GM13976 (cell line): ENCODE results near the gene ARHGAP26.

Experiments used
- DNase-seq: peaks from one replicate; pipeline ENCODE4 v3.0.0; 2012; ENCODE audit warnings: low spot score
- CTCF ChIP-seq: IDR thresholded peaks from 2 replicates; pipeline ENCODE4 v1.5.1; 2012; ENCODE audit warnings: borderline replicate concordance, mild to moderate bottlenecking; ENCODE audit not compliant: insufficient read depth; ENCODE audit errors: extremely low read depth, missing control alignments, control extremely low read depth
- in situ Hi-C: fragments of 300-500 bp; cut with MboI; formaldehyde crosslinking; loops from one replicate; pipeline ENCODE4 v1.12.0; 2022; ENCODE audit warnings: low sequenced_read_pairs, mixed read lengths, inconsistent platforms; ENCODE audit not compliant: unreplicated experiment

ARHGAP26 gene, protein sequence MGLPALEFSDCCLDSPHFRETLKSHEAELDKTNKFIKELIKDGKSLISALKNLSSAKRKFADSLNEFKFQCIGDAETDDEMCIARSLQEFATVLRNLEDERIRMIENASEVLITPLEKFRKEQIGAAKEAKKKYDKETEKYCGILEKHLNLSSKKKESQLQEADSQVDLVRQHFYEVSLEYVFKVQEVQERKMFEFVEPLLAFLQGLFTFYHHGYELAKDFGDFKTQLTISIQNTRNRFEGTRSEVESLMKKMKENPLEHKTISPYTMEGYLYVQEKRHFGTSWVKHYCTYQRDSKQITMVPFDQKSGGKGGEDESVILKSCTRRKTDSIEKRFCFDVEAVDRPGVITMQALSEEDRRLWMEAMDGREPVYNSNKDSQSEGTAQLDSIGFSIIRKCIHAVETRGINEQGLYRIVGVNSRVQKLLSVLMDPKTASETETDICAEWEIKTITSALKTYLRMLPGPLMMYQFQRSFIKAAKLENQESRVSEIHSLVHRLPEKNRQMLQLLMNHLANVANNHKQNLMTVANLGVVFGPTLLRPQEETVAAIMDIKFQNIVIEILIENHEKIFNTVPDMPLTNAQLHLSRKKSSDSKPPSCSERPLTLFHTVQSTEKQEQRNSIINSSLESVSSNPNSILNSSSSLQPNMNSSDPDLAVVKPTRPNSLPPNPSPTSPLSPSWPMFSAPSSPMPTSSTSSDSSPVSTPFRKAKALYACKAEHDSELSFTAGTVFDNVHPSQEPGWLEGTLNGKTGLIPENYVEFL

DNA sequence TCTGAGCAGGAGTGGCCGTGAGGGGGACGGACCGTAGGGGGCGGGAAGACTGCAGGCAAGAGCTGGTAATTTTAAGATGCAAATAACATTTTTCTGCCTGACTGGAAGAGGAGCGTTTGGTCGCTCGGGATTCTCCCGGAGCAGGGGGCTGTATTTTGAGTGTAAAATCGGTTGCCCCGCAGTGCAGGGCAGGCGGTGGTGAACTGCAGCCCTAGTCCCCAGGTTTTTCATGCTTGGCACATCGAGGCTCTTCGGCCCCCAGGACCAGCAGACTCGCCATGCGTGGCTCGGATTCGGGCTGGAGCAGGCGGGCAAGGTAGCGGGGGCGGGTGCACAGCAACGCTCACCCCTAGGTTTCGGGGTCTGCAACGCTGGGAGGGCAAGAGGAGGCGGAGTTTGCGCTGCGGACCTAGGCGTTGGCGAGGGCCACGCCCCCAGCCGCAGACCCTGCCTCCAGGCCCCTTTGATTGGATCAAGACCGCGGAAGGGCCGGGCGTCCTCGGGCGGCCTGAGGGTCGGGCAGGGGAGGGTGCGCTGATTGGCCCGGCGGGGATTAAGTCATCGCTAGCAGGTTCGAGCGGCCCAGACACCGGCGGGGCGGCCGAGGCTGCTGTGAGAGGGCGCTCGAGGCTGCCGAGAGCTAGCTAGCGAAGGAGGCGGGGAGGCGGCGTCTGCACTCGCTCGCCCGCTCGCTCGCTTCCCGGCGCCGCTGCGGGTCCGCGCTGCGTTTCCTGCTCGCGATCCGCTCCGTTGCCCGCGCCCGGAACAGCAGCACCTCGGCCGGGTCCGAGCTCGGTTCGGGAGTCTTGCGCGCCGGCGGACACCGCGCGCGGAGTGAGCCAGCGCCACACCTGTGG lies at the start of gene ARHGAP26:
Gene ARHGAP26 (plus strand): TSS at position 585 of the 857 bp plus-strand sequence. CDS start 385 bp downstream, outside the sequence.
- peak; percentile 95 for DNase-seq
- in situ Hi-C loops = no loop called here
- peak; percentile 15 for TF ChIP-seq CTCF

DNA sequence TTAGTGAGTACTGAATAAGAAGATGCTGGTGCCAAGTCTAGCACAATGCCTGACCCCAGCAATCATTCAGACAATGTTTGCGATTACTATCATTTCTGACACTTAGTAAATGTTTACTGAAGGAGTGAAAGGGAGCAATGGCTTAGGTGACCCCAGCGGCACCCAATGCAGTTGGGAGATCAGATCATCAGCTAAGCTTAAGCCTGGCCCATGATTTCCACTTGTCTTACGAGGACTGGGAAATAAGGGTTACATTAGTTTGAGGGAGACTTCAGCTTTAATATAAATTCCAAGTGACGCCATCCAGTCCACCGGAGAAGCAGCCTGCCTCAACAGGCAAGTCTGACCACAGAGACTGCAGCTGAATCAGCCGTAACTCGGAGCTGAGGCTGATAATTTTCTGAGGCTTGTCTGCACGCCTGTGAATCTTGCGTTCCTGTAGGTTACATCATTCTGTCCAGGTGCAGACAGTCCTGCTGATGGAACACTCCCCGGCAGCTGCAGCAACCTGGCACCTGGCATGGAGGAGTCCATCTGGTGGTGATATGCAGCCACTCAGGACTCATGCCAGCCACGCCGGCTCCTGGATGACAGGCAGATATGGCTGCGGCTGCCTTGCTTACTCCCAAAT lies 49.4 kb upstream of the ARHGAP26 start:
- DNase-seq = no peak
- in situ Hi-C loops = loop anchor here (10.0 kb wide), 1 partner anchor 154 kb away; no protein-coding TSS in a partner anchor
- no peak for TF ChIP-seq CTCF

DNA sequence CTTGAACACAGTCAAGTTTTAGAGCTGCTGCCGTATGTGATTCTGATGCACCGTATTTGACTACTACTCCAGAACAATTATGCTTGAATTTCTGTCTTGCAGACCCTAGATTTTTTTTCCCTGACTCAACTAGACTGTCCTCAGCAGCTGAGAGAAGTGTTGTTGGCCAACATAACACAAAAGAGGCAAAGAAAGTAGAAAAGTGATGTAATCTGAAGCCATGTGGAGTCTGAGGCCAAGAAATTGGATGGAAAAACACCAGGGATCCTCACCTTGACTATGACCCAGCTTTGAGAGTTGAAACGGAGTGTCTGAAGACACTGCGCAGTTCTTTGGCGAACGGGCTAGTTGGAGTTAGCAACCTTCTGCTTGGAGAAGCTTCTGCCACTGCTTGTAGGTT lies 48.0 kb upstream of the ARHGAP26 start:
- DNase-seq = no peak
- no peak for TF ChIP-seq CTCF
- in situ Hi-C loops = loop anchor here (10.0 kb wide), 1 partner anchor 153 kb away; no protein-coding TSS in a partner anchor

DNA sequence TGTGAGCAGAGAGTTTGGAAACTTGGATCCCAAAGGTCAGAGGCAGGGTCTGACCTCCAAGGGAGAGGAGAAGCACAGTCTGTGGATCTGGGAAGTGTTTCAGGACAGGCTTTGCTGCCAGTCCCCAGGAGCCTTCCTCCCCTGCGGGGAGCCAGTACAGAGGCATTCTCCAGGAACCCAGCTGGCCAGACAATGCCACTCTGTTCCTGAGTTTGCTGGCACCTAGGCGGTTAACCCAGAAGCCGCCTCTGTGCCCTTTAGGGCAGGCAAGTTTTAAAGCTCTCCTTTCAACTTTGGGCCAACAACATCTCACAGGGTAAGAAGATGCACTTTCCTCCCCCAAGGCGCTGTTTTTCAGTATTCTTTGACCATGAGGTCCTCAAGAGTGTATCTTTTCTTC lies 47.3 kb upstream of the ARHGAP26 start:
- DNase-seq = no peak
- TF ChIP-seq CTCF = no peak
- in situ Hi-C loops = loop anchor here (10.0 kb wide), 1 partner anchor 152 kb away; no protein-coding TSS in a partner anchor

DNA sequence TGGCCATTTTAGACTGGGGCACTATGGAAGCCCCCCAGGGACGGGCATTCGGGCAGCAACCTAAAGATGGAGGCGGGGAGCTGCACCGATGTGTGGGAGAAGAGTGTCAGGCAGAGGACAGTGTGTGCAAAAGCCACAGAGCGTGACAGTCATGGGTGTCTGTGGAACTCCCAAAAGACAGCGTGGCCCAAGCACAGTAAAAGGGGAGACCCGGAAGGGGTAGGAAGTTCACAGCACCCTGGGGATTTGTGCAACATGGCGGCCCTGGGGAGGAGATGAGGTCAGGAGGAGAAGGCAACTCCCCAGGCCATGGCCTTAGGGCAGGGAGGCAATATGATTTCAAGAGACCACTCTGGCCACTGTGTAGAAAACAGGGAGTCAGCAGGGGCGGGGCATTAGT lies 45.4 kb upstream of the ARHGAP26 start:
- no peak for TF ChIP-seq CTCF
- in situ Hi-C loops = loop anchor here (10.0 kb wide), 1 partner anchor 150 kb away; no protein-coding TSS in a partner anchor
- no peak for DNase-seq
